Measurements from ENCODE around the gene FBXO36.

- TF ChIP-seq EZH2phosphoT487 (IDR thresholded peaks at IDR 0.05; ENCODE audit: insufficient read depth, low read depth) (no peak), EZH2 (IDR thresholded peaks at IDR 0.05; ENCODE audit: insufficient read depth, poor library complexity, severe bottlenecking) (no peak)
These were observed 25.4 kb upstream of the FBXO36 start for GRCh38 chr2:229896857-229897256.

Data from GM23248 (cell line).